AML-193 (cell line): ENCODE results near the gene NACC2.

Experiments
- DNase-seq, 2 experiments: peaks; one replicate each; lab custom pipeline; 2025; lab: John Stamatoyannopoulos, UW

Gene NACC2, protein sequence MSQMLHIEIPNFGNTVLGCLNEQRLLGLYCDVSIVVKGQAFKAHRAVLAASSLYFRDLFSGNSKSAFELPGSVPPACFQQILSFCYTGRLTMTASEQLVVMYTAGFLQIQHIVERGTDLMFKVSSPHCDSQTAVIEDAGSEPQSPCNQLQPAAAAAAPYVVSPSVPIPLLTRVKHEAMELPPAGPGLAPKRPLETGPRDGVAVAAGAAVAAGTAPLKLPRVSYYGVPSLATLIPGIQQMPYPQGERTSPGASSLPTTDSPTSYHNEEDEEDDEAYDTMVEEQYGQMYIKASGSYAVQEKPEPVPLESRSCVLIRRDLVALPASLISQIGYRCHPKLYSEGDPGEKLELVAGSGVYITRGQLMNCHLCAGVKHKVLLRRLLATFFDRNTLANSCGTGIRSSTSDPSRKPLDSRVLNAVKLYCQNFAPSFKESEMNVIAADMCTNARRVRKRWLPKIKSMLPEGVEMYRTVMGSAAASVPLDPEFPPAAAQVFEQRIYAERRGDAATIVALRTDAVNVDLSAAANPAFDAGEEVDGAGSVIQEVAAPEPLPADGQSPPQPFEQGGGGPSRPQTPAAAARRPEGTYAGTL

DNA sequence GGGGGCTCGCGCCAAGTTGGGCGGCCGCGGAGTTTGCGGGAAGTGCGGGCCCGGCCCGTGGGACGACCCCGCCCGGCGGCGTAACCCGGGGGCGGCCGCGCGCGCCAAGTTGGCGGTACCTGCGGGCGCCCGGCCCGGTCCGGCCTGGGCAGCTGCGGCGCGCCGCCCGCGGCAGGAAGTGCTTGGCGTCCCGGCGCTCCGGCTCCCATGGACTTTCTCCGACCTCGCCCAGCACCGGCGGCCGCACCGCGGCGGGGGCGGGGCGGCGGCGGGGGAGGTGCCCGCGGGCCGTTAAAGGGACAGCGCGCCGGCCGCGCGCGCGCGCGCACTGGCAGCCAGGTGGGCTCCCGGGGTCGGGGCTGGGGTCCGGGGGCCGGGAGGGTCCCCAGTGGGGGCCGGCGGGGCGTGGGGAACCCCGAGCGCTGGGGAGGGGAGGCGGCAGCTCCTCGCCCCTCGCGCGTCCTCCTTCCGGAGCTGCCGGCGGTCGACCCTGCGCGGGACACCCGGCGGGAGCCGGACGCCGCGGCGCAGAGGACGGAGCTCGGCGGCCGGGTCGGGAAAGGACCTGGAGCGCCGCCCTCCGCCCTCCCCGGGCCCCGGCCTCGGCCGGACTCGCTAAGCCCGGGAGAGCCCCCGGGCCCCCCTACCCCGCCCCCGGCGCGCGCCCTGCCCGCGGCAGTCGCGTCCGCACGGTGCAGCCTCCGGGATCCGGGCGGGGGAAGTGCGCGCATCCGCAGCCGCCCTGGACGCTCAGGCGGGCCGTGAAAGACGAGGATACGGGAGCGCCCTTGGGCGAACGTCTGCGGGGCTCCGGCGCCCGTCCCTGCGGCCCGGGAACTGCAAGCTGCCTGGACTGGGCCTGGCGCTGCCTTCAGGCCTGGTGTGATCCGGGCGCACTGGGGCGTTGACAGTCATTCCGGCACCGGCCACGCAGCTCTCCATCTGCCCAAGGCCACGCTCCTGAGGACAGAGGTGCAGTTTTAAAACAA lies at the start of gene NACC2:
TSS of gene NACC2 (minus strand) at position 220 of the 989 bp plus-strand sequence. CDS start 44,768 bp downstream, outside the sequence.
- DNase-seq = peak in 1 of 2 experiments; percentile 26

DNA sequence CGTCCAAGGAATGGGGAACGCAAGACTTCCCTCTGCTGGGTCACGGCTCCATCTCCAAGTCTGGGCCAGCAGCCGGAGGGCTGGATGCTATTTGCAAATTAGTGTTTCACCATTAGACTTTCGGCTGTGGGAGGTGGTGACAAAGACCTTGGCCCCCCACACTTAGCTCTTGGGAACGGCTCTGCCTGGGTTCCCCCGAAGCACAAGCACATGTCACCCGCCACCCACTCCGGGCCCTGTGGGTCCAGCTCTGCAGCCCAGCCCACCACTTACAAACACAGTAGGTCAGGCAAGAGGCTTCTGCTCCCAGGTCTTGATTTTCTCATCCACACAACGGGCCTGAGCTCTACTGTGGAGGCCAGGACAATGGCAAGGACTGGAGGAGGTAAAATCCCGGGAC lies 49.4 kb upstream of the NACC2 start:
- DNase-seq = no peak

DNA sequence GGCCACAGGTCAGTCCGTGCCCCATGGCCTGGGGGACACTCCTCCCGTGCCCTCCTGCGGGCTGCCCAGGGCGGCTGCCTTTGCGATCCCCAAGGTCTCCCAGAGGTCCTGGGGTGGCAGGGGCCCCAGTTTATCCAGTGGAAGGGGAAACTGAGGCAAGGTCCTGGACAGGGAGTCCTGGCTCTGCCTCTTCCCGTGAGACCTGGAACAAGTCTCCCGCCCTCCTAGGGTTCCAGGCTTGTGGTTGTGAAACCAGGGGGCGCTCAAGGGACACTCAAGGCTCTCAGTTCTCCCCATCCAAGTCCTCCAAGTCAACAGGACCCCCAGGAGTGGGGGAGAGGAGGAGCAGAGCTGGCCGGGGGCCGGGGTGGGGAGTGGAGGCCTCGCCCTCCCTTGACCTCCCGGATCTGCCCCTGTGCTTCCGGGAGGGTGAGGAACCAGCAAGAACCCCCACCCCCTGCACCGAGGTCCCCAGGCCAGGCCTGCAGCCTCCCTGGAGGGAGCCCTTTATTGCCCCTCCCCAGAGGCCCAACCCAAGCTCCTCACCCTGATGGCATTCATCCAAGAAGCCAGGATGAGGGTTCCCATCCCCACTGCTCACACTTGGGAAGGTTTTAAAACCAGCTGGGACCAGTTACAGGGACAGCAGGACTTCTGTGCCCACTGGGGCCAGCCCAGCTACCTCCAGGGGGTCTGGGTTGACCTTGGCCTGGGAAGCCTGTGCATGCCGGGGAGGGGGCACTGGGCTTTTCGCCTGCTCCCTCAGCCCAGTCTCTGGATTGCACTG lies 48.3 kb upstream of the NACC2 start:
- DNase-seq = peak in 1 of 2 experiments; percentile 11

DNA sequence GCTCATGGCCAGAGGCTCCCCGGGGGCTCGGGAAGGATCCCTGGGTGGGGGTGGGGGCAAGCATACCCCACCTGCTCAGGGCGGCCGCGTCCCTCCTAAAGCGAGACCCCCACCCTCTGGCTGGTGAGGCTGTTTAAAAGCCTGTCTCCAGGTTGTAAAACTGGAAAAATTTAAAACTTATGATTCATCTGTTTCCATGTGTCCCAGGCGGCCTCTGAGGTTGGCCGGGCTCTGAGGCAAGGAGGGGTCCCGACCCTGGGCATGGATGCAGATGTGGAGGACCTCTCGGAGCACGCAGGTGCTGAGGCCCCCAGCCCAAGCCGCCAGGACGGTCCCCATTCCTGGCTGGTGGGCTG lies 47.7 kb upstream of the NACC2 start:
- DNase-seq = no peak

GRCh38 chr9:136142414-136142796 lies 47.3 kb upstream of the NACC2 start:
- DNase-seq = no peak

- no peak for DNase-seq
These were observed 46.8 kb upstream of the NACC2 start for GRCh38 chr9:136141682-136142413.

- no peak for DNase-seq
These were observed 45.9 kb upstream of the NACC2 start for GRCh38 chr9:136140966-136141365.

- DNase-seq = no peak
These were observed 45.0 kb upstream of the NACC2 start for GRCh38 chr9:136140046-136140445.

DNA sequence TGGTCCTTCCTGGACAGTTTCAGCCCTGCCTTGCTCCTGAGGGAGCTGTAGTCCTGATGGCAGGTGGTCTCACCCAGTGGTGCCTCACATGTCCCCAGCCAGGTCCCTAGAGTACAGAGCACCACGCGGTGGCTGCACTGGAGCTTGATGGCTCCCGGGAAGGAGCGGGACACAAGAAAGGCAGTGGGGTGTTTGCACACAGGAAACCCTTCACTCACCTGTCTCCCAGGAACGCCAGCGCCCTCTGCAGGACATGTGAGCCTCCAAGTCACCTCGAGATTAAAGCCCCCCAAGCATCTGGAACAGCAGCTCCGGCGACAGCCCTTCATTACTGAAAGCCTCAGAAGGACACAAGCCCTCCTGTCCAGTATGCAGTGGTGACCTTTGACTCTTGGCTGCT lies 43.5 kb upstream of the NACC2 start:
- peak; percentile 4 to 9 for DNase-seq

DNA sequence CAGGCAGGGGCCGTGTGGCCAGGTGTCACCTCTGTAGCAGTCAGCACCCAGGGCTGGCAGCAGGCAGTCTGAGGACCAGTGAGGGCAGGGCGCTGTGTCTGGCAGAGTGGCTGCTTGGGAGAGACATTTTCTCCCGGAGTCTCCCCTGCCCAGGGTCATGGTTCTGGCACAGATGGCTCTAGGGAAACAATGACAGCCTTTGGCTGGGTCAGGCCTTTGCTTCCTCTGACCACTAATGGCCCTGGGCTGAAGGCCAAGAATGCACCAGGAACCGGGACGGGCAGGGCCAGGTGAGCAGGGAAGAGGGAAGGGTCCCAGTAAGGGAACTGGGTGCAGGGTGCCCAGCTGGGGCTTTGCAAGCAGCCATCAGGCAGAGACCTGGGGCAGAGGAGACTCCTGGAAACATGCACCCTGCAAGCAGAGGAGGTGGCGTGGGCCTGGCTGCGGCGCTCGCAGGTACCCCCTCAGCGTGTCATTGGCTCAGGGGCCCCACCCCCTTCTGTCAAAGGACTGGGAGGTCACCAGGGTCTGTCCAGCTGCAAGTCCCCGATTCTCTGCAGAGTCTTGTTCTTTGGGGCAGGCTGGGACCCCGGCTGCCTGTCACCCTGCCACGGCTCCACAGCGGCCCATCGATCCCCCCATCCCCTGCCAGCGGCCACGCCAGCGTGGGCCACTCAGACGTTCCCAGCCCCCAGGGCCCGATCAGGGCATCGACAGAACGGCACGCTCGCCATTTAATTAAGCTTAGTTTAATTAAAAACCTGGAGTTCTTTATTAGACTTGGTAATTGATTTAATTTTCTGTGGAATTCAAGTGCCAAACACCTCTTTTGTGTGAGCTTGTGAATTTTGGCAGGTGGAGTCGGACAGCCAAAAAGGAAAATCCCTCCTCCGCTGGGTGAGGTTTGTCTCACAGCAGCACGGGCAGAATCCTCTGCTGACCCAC lies 42.5 kb upstream of the NACC2 start:
- no peak for DNase-seq

- no peak for DNase-seq
These were observed 41.2 kb upstream of the NACC2 start for GRCh38 chr9:136136127-136136925.

GRCh38 chr9:136135326-136136126 lies 40.4 kb upstream of the NACC2 start:
- DNase-seq = no peak

GRCh38 chr9:136133959-136134484 lies 38.9 kb upstream of the NACC2 start:
- DNase-seq = no peak

DNA sequence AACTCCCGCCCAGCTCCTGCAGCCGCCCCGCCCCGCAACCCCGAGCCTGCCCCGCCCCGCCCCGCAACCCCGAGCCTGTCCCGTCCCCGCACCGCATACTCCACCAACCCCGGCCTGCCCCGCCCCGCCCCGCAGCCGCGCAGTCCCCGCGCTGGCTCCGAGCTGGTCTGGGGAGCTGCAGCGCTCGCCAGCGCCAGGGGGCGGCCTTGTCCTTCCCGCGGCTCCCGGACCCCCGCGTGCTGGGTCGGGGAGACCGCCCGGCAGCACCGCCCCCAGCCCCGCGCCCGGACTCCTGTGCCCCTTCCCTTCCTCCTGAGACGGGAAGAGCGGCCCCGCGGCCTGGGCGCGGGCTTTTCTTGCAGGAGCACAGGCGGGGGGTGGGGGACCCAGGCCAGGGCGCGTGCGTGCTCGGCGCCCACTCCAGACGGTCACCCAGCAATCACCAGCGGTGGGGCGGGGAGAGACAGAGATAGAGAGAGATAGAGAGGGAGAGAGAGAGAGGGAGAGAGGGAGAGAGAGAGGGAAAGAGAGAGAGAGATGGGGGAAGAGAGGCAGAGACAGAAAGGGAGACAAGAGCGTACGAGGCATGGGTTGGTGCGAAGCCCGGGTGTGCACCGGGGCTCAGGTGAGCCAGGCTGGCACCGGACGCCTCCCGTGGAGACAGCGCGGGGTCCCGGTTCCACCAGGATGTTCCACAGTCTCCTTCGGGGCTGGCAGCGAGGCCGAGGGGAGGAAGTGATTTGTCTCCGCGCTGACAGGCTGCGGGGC lies 38.3 kb upstream of the NACC2 start:
- no peak for DNase-seq

GRCh38 chr9:136132512-136133050 lies 37.5 kb upstream of the NACC2 start:
- no peak for DNase-seq

DNA sequence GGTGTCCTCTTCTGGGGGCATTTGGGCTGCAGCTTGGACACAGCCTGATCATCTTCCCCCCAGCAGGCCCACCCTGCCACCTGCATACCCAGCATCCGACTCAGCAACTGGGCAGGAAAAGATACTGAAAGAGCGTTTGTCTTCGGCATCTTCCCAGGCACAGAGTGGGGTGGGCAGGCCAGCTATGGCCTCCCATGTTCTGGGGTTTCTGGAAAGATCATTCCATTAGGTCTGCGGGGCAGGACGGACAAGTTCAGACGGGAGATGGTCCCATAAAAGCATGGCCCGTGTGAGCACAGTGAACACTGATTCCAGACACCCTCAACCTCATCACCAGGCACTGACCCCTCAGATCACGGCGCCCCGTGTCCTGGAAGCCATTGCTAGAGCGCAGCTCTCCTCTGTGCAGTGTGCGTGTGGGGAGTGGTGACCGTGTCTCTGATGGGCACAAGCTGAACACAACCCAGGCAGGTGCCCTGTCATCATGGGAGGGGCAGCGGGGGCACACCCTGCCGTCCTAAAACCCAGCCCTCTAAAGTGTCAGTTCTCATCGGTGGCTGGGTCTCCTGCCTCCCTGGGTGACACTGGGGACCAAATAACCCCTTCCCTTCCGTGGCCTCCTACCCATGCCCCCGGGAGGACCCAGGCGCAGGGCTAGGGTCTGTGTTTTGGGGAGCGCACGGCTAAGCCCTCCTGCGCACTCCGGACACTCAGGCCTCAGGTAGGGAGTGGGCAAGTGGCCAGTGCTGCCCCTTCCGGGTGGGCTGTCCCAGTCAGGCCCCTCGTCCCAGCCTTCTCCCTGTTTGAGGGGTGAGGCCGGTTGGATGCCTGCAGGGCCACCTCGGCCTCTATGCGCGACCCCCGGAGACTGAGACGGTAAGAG lies 36.8 kb upstream of the NACC2 start:
- DNase-seq = no peak
